Osteocyte (in vitro differentiated cells): Measurements from ENCODE around the gene GUCY1A1. TPM values are rescaled to one million over a fixed set of nuclear protein-coding genes. Genes with fewer than 3 reads are reported as not detected.

Source experiments
- DNase-seq: peaks from one replicate; pipeline ENCODE4 v3.0.0; 2021; ENCODE audit warnings: mixed read lengths; ENCODE audit not compliant: unreplicated experiment; ENCODE audit errors: extremely low spot score
- H3K27ac Mint-ChIP-seq: one replicate; pipeline ENCODE4 v1.8.0; 2021; ENCODE audit warnings: mild to moderate bottlenecking, mixed read lengths; ENCODE audit not compliant: unreplicated experiment
- H3K27me3 Mint-ChIP-seq: one replicate; pipeline ENCODE4 v1.8.0; 2021; ENCODE audit warnings: mixed read lengths; ENCODE audit not compliant: unreplicated experiment
- H3K36me3 Mint-ChIP-seq: one replicate; pipeline ENCODE4 v1.8.0; 2021; ENCODE audit warnings: mixed read lengths; ENCODE audit not compliant: unreplicated experiment
- H3K4me1 Mint-ChIP-seq: one replicate; pipeline ENCODE4 v1.8.0; 2021; ENCODE audit warnings: mixed read lengths; ENCODE audit not compliant: unreplicated experiment
- H3K4me3 Mint-ChIP-seq: one replicate; pipeline ENCODE4 v1.8.0; 2021; ENCODE audit warnings: mild to moderate bottlenecking, moderate library complexity, mixed read lengths; ENCODE audit not compliant: unreplicated experiment
- H3K9me3 Mint-ChIP-seq: one replicate; pipeline ENCODE4 v1.8.0; 2021; ENCODE audit warnings: mixed read lengths; ENCODE audit not compliant: unreplicated experiment
- CTCF ChIP-seq: fragments of 200-600 bp; sonication (generic); IDR thresholded peaks from 2 replicates; pipeline ENCODE4 v1.5.0; 2021; ENCODE audit warnings: antibody characterized with exemption, mild to moderate bottlenecking, moderate library complexity
- total RNA-seq: library from RNA; stranded (reverse); gene quantifications from 2 replicates; pipeline ENCODE4 v1.2.1, GENCODE V29; 2021

GUCY1A1 gene
- total RNA-seq, 1 donor from 2014 or later, result 11.5 TPM

- peaks cover 2% of the 10 kb centered on the region for H3K4me1 Mint-ChIP-seq
- H3K27ac Mint-ChIP-seq, result no peak overlapping the region
- TF ChIP-seq CTCF, result no peak
- no peaks in the 10 kb centered on the region for H3K9me3 Mint-ChIP-seq
- no peaks in the 10 kb centered on the region for H3K36me3 Mint-ChIP-seq
- no peak overlapping the region for H3K4me3 Mint-ChIP-seq
- H3K27me3 Mint-ChIP-seq, result peaks cover 9% of the 10 kb centered on the region
- no peak for DNase-seq
These were observed 68.3 kb downstream of the GUCY1A1 start for GRCh38 chr4:155734951-155735350.

GRCh38 chr4:155735496-155735895, 68.8 kb downstream of the GUCY1A1 start:
- H3K27ac Mint-ChIP-seq, result no peak overlapping the region
- no peaks in the 10 kb centered on the region for H3K9me3 Mint-ChIP-seq
- peaks cover 2% of the 10 kb centered on the region for H3K4me1 Mint-ChIP-seq
- peaks cover 9% of the 10 kb centered on the region for H3K27me3 Mint-ChIP-seq
- no peak for DNase-seq
- TF ChIP-seq CTCF, result no peak
- no peak overlapping the region for H3K4me3 Mint-ChIP-seq
- no peaks in the 10 kb centered on the region for H3K36me3 Mint-ChIP-seq

- Mint-ChIP-seq H3K4me1 (peaks cover 2% of the 10 kb centered on the region), H3K27ac (no peak overlapping the region), H3K36me3 (no peaks in the 10 kb centered on the region), H3K9me3 (no peaks in the 10 kb centered on the region), H3K27me3 (peaks cover 9% of the 10 kb centered on the region), H3K4me3 (no peak overlapping the region)
- no peak for TF ChIP-seq CTCF
- no peak for DNase-seq
These were observed 71.9 kb downstream of the GUCY1A1 start for GRCh38 chr4:155738548-155738947.

GRCh38 chr4:155741546-155741945, 74.9 kb downstream of the GUCY1A1 start:
- Mint-ChIP-seq H3K4me1 (no peaks in the 10 kb centered on the region), H3K4me3 (no peak overlapping the region), H3K9me3 (no peaks in the 10 kb centered on the region), H3K36me3 (no peaks in the 10 kb centered on the region), H3K27ac (no peak overlapping the region), H3K27me3 (peaks cover 4% of the 10 kb centered on the region)
- no peak for DNase-seq
- no peak for TF ChIP-seq CTCF

- Mint-ChIP-seq H3K4me1 (no peaks in the 10 kb centered on the region), H3K27ac (no peak overlapping the region), H3K27me3 (peaks cover 4% of the 10 kb centered on the region), H3K4me3 (no peak overlapping the region), H3K9me3 (no peaks in the 10 kb centered on the region), H3K36me3 (no peaks in the 10 kb centered on the region)
- no peak for TF ChIP-seq CTCF
- DNase-seq, result no peak
These were observed 75.8 kb downstream of the GUCY1A1 start for GRCh38 chr4:155742310-155743015.
